Parathyroid adenoma (tissue), 2 donors: ENCODE data around the gene CNTN3.

Experiments
- H2AFZ ChIP-seq: fragments of 300-600 bp; sonication (generic); one replicate; pipeline ENCODE4 v1.7.0; 2017; ENCODE audit warnings: antibody characterized with exemption, mild to moderate bottlenecking
- H3K27ac ChIP-seq: fragments of 300-600 bp; sonication (generic); one replicate; pipeline ENCODE4 v1.7.0; 2017
- H3K27me3 ChIP-seq: fragments of 300-600 bp; sonication (generic); one replicate; pipeline ENCODE4 v1.7.0; 2017; ENCODE audit warnings: low read length; ENCODE audit not compliant: control insufficient read depth, insufficient read depth
- H3K36me3 ChIP-seq: fragments of 300-600 bp; sonication (generic); one replicate; pipeline ENCODE4 v1.7.0; 2017; ENCODE audit warnings: low read length; ENCODE audit not compliant: control insufficient read depth, insufficient read depth
- H3K4me1 ChIP-seq: fragments of 300-600 bp; sonication (generic); one replicate; pipeline ENCODE4 v1.7.0; 2017; ENCODE audit warnings: control low read depth
- H3K4me2 ChIP-seq: fragments of 300-600 bp; sonication (generic); one replicate; pipeline ENCODE4 v1.7.0; 2017; ENCODE audit warnings: low read length
- H3K4me3 ChIP-seq: fragments of 300-600 bp; sonication (generic); one replicate; pipeline ENCODE4 v1.7.0; 2017; ENCODE audit warnings: low read depth, low read length
- H3K79me2 ChIP-seq: fragments of 300-600 bp; sonication (generic); one replicate; pipeline ENCODE4 v1.7.0; 2017; ENCODE audit warnings: control low read depth
- H3K9ac ChIP-seq: fragments of 300-600 bp; sonication (generic); one replicate; pipeline ENCODE4 v1.7.0; 2017; ENCODE audit warnings: mild to moderate bottlenecking
- H3K9me3 ChIP-seq: fragments of 300-600 bp; sonication (generic); one replicate; pipeline ENCODE4 v1.7.0; 2017; ENCODE audit warnings: low read length; ENCODE audit not compliant: control insufficient read depth
- TF ChIP-seq, protein P1 (sequence below): fragments of 300-600 bp; sonication (generic); IDR thresholded peaks from one replicate; pipeline ENCODE4 v1.7.0; 2017; ENCODE audit warnings: antibody characterized with exemption, mild to moderate bottlenecking
- donor health status: primary hyperparathyroidism.

The CNTN3 gene

DNA sequence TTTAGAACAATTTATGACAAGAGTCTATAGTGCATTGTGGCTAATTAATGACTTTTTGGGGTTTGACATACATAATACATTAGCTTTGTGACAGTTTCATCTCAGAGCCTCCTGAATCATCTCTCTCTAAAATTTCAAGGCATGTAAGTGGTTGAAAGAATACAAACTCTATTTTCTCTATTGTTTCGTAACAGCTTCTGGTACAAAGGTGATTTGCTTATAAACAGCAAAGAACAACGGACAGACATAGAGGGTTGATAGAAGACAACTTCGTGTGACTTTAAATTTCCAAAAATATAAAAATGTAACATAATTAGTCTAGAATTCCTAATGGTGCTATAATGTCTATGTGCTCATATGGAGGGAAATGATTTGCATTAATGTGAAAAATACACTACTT is 21.3 kb downstream of the CNTN3 start:
- Histone ChIP-seq H3K79me2 (no peaks in the 10 kb centered on the region), H3K36me3 (no peaks in the 10 kb centered on the region), H3K4me3 (no peak overlapping the region), H2AFZ (no peak overlapping the region), H3K27me3 (no peaks in the 10 kb centered on the region), H3K9ac (no peak overlapping the region), H3K9me3 (no peaks in the 10 kb centered on the region), H3K4me2 (no peak overlapping the region), H3K27ac (no peak overlapping the region), H3K4me1 (no peaks in the 10 kb centered on the region)
- TF ChIP-seq, protein P1, sequence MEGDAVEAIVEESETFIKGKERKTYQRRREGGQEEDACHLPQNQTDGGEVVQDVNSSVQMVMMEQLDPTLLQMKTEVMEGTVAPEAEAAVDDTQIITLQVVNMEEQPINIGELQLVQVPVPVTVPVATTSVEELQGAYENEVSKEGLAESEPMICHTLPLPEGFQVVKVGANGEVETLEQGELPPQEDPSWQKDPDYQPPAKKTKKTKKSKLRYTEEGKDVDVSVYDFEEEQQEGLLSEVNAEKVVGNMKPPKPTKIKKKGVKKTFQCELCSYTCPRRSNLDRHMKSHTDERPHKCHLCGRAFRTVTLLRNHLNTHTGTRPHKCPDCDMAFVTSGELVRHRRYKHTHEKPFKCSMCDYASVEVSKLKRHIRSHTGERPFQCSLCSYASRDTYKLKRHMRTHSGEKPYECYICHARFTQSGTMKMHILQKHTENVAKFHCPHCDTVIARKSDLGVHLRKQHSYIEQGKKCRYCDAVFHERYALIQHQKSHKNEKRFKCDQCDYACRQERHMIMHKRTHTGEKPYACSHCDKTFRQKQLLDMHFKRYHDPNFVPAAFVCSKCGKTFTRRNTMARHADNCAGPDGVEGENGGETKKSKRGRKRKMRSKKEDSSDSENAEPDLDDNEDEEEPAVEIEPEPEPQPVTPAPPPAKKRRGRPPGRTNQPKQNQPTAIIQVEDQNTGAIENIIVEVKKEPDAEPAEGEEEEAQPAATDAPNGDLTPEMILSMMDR = no peak

DNA sequence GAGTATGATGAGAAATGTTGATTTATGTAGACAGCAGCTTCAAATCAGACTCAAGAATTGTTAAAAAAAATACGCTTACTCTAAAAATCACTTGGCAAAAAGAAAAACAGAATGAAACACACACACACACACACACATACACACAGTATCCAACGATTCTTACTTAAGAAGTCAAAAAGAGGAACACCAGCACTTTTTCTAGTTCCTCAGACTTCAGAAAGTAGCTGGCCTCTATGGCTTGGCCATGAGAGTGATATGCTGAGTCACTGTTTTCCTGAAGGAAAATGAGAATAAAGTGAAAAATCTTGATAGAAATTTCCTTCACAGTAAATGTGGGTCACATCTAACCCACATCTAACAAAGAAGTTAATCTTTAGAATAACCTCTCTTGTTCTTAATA is 22.1 kb downstream of the CNTN3 start:
- H3K4me3 ChIP-seq = no peak overlapping the region
- no peaks in the 10 kb centered on the region for H3K79me2 ChIP-seq
- no peaks in the 10 kb centered on the region for H3K4me1 ChIP-seq
- TF ChIP-seq, protein P1 = no peak
- no peak overlapping the region for H2AFZ ChIP-seq
- H3K4me2 ChIP-seq = no peak overlapping the region
- H3K36me3 ChIP-seq = no peaks in the 10 kb centered on the region
- no peaks in the 10 kb centered on the region for H3K9me3 ChIP-seq
- no peak overlapping the region for H3K9ac ChIP-seq
- H3K27ac ChIP-seq = no peak overlapping the region
- H3K27me3 ChIP-seq = no peaks in the 10 kb centered on the region

DNA sequence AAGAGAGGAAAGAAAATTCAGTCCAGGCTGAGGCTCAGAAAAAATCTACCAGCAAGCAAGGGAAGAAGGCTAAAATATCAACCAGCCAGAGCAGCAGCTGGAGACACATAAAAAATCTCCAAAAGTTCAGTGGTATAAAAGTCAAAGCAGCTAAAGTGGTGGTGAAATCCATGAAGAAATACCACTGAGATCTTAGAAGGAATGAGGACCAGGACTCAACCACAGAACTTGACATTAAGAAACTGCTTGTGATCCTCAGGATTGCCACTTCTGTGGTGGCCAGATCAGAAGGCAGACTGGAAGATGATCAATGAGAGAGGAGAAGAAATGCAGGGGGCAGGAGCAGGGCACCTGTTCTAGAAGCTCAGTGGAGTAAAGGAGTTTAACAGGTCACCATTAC is 22.5 kb downstream of the CNTN3 start:
- H3K9me3 ChIP-seq = no peaks in the 10 kb centered on the region
- TF ChIP-seq, protein P1 = no peak

DNA sequence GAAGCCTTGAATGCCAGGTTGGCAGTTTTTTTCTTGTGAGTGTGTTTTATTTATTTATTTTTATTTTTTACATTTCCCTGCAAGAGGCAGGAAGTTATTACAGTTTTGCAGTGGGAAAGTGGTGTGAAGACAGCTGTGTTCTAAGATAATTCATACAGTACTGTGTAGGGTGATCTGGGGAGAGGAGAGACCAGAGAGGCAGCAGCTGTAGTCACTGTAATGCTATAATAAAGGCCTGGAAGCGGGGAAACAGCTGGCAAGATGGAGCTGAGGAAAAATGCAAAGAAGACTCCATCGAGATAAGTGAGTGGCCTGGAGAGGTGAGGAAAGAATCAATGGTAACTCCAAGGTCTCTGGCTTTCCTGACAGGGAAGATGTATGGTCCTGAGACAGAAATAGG is 23.1 kb downstream of the CNTN3 start:
- Histone ChIP-seq H3K79me2 (no peaks in the 10 kb centered on the region), H3K9me3 (no peaks in the 10 kb centered on the region), H3K4me3 (no peak overlapping the region), H3K27me3 (no peaks in the 10 kb centered on the region), H3K9ac (no peak overlapping the region), H2AFZ (no peak overlapping the region), H3K27ac (no peak overlapping the region), H3K36me3 (no peaks in the 10 kb centered on the region), H3K4me2 (no peak overlapping the region), H3K4me1 (no peaks in the 10 kb centered on the region)
- TF ChIP-seq, protein P1 = no peak

More for the DNA sequence above, 22.5 kb downstream of the CNTN3 start:
- no peak overlapping the region for H3K4me3 ChIP-seq
- H3K4me2 ChIP-seq = no peak overlapping the region
- no peaks in the 10 kb centered on the region for H3K4me1 ChIP-seq
- H2AFZ ChIP-seq = no peak overlapping the region
- H3K9ac ChIP-seq = no peak overlapping the region
- H3K27me3 ChIP-seq = no peaks in the 10 kb centered on the region
- no peak overlapping the region for H3K27ac ChIP-seq
- H3K79me2 ChIP-seq = no peaks in the 10 kb centered on the region
- no peaks in the 10 kb centered on the region for H3K36me3 ChIP-seq

DNA sequence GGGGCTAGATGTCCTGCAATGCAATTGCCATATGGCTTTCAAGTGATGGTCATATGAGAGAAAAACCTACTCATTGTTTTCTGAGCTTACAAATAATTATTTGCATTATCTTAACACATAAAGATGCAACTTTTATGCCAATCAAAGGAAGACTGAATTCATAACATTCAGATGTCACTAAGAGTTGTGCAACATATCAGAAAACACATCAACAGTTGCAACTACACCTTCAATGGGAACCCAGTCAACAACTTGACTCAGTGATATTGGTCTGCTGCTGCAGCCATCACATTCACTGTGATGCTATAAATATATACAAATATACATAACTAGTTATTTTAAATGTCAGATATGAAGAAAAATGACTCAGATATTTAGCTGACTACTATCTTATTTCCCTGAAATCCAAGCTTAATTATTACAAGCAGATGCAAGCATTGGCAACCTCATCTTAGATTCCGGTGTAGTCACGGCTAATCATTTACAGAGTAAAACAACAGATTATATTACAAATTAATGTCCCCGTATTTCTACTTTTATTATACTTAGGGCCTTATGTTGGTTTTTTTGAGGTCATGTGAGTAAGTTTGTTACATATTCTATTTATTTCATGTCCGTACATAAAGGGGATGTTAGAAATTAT is 23.7 kb downstream of the CNTN3 start:
- no peak overlapping the region for H3K4me3 ChIP-seq

More for the DNA sequence above, 23.7 kb downstream of the CNTN3 start:
- Histone ChIP-seq H3K36me3 (no peaks in the 10 kb centered on the region), H2AFZ (no peak overlapping the region), H3K27me3 (no peaks in the 10 kb centered on the region), H3K4me1 (no peaks in the 10 kb centered on the region), H3K4me2 (no peak overlapping the region), H3K9ac (no peak overlapping the region), H3K27ac (no peak overlapping the region), H3K79me2 (no peaks in the 10 kb centered on the region), H3K9me3 (no peaks in the 10 kb centered on the region)
- TF ChIP-seq, protein P1 = no peak
